Stimulated activated naive CD8-positive, alpha-beta T cell treated with anti-CD3 and anti-CD28 coated beads, Interleukin-15, amount 100 ng/mL, for 72 hours (primary cell): ENCODE measurements around the gene VRK2.

Experiments
- ATAC-seq: fragments of 150-1000 bp; cut with Tn5 transposase; 2 replicates; pipeline ENCODE4 v1.10.0; 2021; ENCODE audit warnings: mild to moderate bottlenecking, moderate library complexity
- DNase-seq, 2 donors: peaks; one replicate each; pipeline ENCODE4 v3.0.0; 2021 to 2022
- H3K27ac Mint-ChIP-seq, 2 donors: one replicate each; pipeline ENCODE4 v1.8.0; 2022; ENCODE audit warnings: mild to moderate bottlenecking in 2 of 2, mixed read lengths in 2 of 2, moderate library complexity in 2 of 2
- H3K27me3 Mint-ChIP-seq: one replicate; pipeline ENCODE4 v1.8.0; 2022; ENCODE audit warnings: mixed read lengths
- H3K4me1 Mint-ChIP-seq: one replicate; pipeline ENCODE4 v1.8.0; 2022; ENCODE audit warnings: mild to moderate bottlenecking, mixed read lengths
- H3K4me3 Mint-ChIP-seq, 2 donors: one replicate each; pipeline ENCODE4 v1.8.0; 2022; ENCODE audit warnings: mild to moderate bottlenecking in 2 of 2, mixed read lengths in 2 of 2, moderate library complexity in 1 of 2
- H3K9me3 Mint-ChIP-seq, 2 donors: one replicate each; pipeline ENCODE4 v1.8.0; 2022; ENCODE audit warnings: mixed read lengths in 2 of 2

The VRK2 gene

GRCh38 chr2:58203018-58203417 is 156.4 kb downstream of the VRK2 start:
- ATAC-seq = no peak
- DNase-seq = no peak
- Mint-ChIP-seq H3K4me1 (no peaks in the 10 kb centered on the region), H3K4me3 (no peak overlapping the region), H3K27ac (no peak overlapping the region), H3K27me3 (no peaks in the 10 kb centered on the region), H3K9me3 (no peaks in the 10 kb centered on the region)

GRCh38 chr2:58204195-58204959 is 157.8 kb downstream of the VRK2 start:
- ATAC-seq = no peak
- no peak for DNase-seq
- no peaks in the 10 kb centered on the region for H3K4me1 Mint-ChIP-seq

GRCh38 chr2:58206785-58207184 is 160.2 kb downstream of the VRK2 start:
- DNase-seq (no peak), ATAC-seq (no peak)
- H3K27ac Mint-ChIP-seq = no peak overlapping the region
- H3K9me3 Mint-ChIP-seq = peaks cover 5 to 18% of the 10 kb centered on the region in 2 donors
- no peaks in the 10 kb centered on the region for H3K27me3 Mint-ChIP-seq
- no peaks in the 10 kb centered on the region for H3K4me1 Mint-ChIP-seq
- H3K4me3 Mint-ChIP-seq = no peak overlapping the region

More at GRCh38 chr2:58204195-58204959, 157.8 kb downstream of the VRK2 start:
- Mint-ChIP-seq H3K27me3 (no peaks in the 10 kb centered on the region), H3K27ac (no peak overlapping the region), H3K4me3 (no peak overlapping the region), H3K9me3 (no peaks in the 10 kb centered on the region)

GRCh38 chr2:58207189-58207588 is 160.6 kb downstream of the VRK2 start:
- DNase-seq = no peak
- H3K9me3 Mint-ChIP-seq = peaks cover 9 to 22% of the 10 kb centered on the region in 2 donors
- ATAC-seq = no peak
- H3K4me1 Mint-ChIP-seq = no peaks in the 10 kb centered on the region
- H3K27me3 Mint-ChIP-seq = no peaks in the 10 kb centered on the region
- no peak overlapping the region for H3K27ac Mint-ChIP-seq
- no peak overlapping the region for H3K4me3 Mint-ChIP-seq
